IMR-90 (cell line): Measurements from ENCODE around the gene MYO7B. TPM values are rescaled to one million over a fixed set of nuclear protein-coding genes. Genes with fewer than 3 reads are reported as not detected.

ENCODE experiments used
- ATAC-seq: fragments of 200-7000 bp; cut with Tn5 transposase; 2 replicates; pipeline ENCODE4 v1.9.1; 2020; ENCODE audit warnings: low read depth, mild to moderate bottlenecking, moderate library complexity
- BruUV-seq: library from RNA; stranded (reverse); fragments of 400-500 nt; replicated peaks from 2 replicates; lab custom pipeline; 2021; lab: Mats Ljungman, UMichigan
- CTCF ChIA-PET: fragments of 300-600 bp; formaldehyde crosslinking; extraction: SDS; loops from one replicate; lab custom pipeline; 2021; ENCODE audit warnings: antibody characterized with exemption; lab: Yijun Ruan, JAX
- POLR2A ChIA-PET: fragments of 300-600 bp; sonication (Branson Sonifier 250); formaldehyde crosslinking; loops from one replicate; lab custom pipeline; 2022; ENCODE audit warnings: antibody characterized with exemption; ENCODE audit not compliant: unreplicated experiment; lab: Charles Lee
- DNase-seq: peaks from one replicate; pipeline ENCODE4 v3.0.0; 2013
- H2AFZ ChIP-seq: replicated peaks from 2 replicates; pipeline ENCODE3; 2013; ENCODE audit warnings: low read length, mild to moderate bottlenecking; ENCODE audit not compliant: poor library complexity
- H2AK5ac ChIP-seq: 2 replicates; pipeline ENCODE4 v1.6.1; 2013; ENCODE audit warnings: low read depth, low read length, inconsistent platforms
- H2AK9ac ChIP-seq: replicated peaks from 2 replicates; pipeline ENCODE3; 2013; ENCODE audit warnings: mild to moderate bottlenecking, low read depth, low read length, moderate library complexity; ENCODE audit not compliant: poor library complexity
- H2BK120ac ChIP-seq: 2 replicates; pipeline ENCODE4 v1.6.1; 2013; ENCODE audit warnings: low read depth, low read length, inconsistent platforms
- H2BK15ac ChIP-seq: 3 replicates; pipeline ENCODE4 v1.6.1; 2013; ENCODE audit warnings: low read depth, low read length, inconsistent platforms
- H2BK20ac ChIP-seq: 2 replicates; pipeline ENCODE4 v1.6.1; 2013; ENCODE audit warnings: low read depth, mild to moderate bottlenecking, inconsistent platforms, low read length, moderate library complexity
- H2BK5ac ChIP-seq: 2 replicates; pipeline ENCODE4 v1.6.1; 2013; ENCODE audit warnings: mild to moderate bottlenecking, low read depth, low read length, inconsistent platforms; ENCODE audit not compliant: poor library complexity, severe bottlenecking
- H3K14ac ChIP-seq: replicated peaks from 2 replicates; pipeline ENCODE4 v1.6.1; 2013; ENCODE audit warnings: low read depth, low read length, inconsistent platforms
- H3K18ac ChIP-seq: 2 replicates; pipeline ENCODE4 v1.6.1; 2013; ENCODE audit warnings: low read depth, low read length, control low read depth
- H3K23ac ChIP-seq: 2 replicates; pipeline ENCODE4 v1.6.1; 2013; ENCODE audit warnings: low read depth, low read length, inconsistent platforms
- H3K27ac ChIP-seq: 2 replicates; pipeline ENCODE4 v1.5.1; 2013; ENCODE audit warnings: mild to moderate bottlenecking, control low read depth, low read length; ENCODE audit not compliant: insufficient read depth
- H3K27me3 ChIP-seq: 2 replicates; pipeline ENCODE4 v1.6.1; 2013; ENCODE audit warnings: low read length; ENCODE audit not compliant: control insufficient read depth, insufficient read depth
- H3K36me3 ChIP-seq: 2 replicates; pipeline ENCODE4 v1.6.1; 2013; ENCODE audit warnings: low read length, mixed read lengths; ENCODE audit not compliant: control insufficient read depth, insufficient read depth
- H3K4ac ChIP-seq: 2 replicates; pipeline ENCODE4 v1.6.1; 2013; ENCODE audit warnings: low read depth, low read length, inconsistent platforms
- H3K4me1 ChIP-seq: 2 replicates; pipeline ENCODE4 v1.6.1; 2013; ENCODE audit warnings: low read length, mixed read lengths; ENCODE audit not compliant: control insufficient read depth, insufficient read depth
- H3K4me2 ChIP-seq: 2 replicates; pipeline ENCODE4 v1.6.1; 2013; ENCODE audit warnings: low read depth, mild to moderate bottlenecking, control low read depth, low read length, moderate library complexity
- H3K4me3 ChIP-seq: 2 replicates; pipeline ENCODE4 v1.5.1; 2013; ENCODE audit warnings: low read depth, mild to moderate bottlenecking, control low read depth, low read length, moderate library complexity; ENCODE audit not compliant: insufficient read depth
- H3K56ac ChIP-seq: 2 replicates; pipeline ENCODE4 v1.6.1; 2013; ENCODE audit warnings: low read length, inconsistent platforms; ENCODE audit not compliant: insufficient read depth; ENCODE audit errors: extremely low read depth
- H3K79me1 ChIP-seq, 2 experiments: 2 replicates each; pipeline ENCODE4 v1.6.1; 2013; ENCODE audit warnings: low read length in 2 of 2, inconsistent platforms in 1 of 2, low read depth in 1 of 2
- H3K9ac ChIP-seq: 2 replicates; pipeline ENCODE4 v1.6.1; 2013; ENCODE audit warnings: low read depth, low read length, control low read depth
- H3K9me1 ChIP-seq: 2 replicates; pipeline ENCODE4 v1.6.1; 2013; ENCODE audit warnings: low read length, inconsistent platforms; ENCODE audit not compliant: insufficient read depth
- H3K9me3 ChIP-seq: 2 replicates; pipeline ENCODE4 v1.6.1; 2013; ENCODE audit warnings: low read length; ENCODE audit not compliant: control insufficient read depth, insufficient read depth
- H4K20me1 ChIP-seq: 2 replicates; pipeline ENCODE4 v1.6.1; 2013; ENCODE audit warnings: low read length, inconsistent platforms; ENCODE audit not compliant: insufficient read depth
- H4K5ac ChIP-seq: 2 replicates; pipeline ENCODE4 v1.6.1; 2013; ENCODE audit warnings: mild to moderate bottlenecking, low read depth, low read length, control low read depth
- H4K8ac ChIP-seq, 2 experiments: 2 replicates each; pipeline ENCODE4 v1.6.1; 2013; ENCODE audit warnings: low read depth in 2 of 2, low read length in 2 of 2, control low read depth in 1 of 2, inconsistent platforms in 1 of 2
- H4K91ac ChIP-seq: 2 replicates; pipeline ENCODE4 v1.6.1; 2013; ENCODE audit warnings: low read depth, low read length, inconsistent platforms; ENCODE audit not compliant: insufficient read depth
- CEBPB ChIP-seq: IDR thresholded peaks from 2 replicates; pipeline ENCODE4 v1.6.1; 2012; ENCODE audit warnings: low read depth, low read length, improper control_type of control experiment
- CTCF ChIP-seq: conservative IDR thresholded peaks from 2 replicates; pipeline ENCODE4 v1.5.1; 2012; ENCODE audit warnings: mild to moderate bottlenecking, low read depth, low read length, improper control_type of control experiment
- MAFK ChIP-seq: IDR thresholded peaks from 2 replicates; pipeline ENCODE4 v1.6.1; 2012; ENCODE audit warnings: low read depth, low read length, improper control_type of control experiment
- MAZ ChIP-seq: IDR thresholded peaks from 2 replicates; pipeline ENCODE4 v1.6.1; 2012; ENCODE audit warnings: low read depth, mild to moderate bottlenecking, low read length, improper control_type of control experiment, moderate library complexity, borderline replicate concordance
- MXI1 ChIP-seq: IDR thresholded peaks from 2 replicates; pipeline ENCODE4 v1.6.1; 2012; ENCODE audit warnings: low read depth, mild to moderate bottlenecking, low read length, moderate library complexity, borderline replicate concordance
- POLR2A ChIP-seq: IDR thresholded peaks from 2 replicates; pipeline ENCODE4 v1.6.1; 2012; ENCODE audit warnings: mild to moderate bottlenecking, low read depth, low read length
- RAD21 ChIP-seq: IDR thresholded peaks from 2 replicates; pipeline ENCODE4 v1.6.1; 2012; ENCODE audit warnings: low read length, improper control_type of control experiment
- RCOR1 ChIP-seq: IDR thresholded peaks from 2 replicates; pipeline ENCODE4 v1.6.1; 2012; ENCODE audit warnings: mild to moderate bottlenecking, low read length, improper control_type of control experiment; ENCODE audit not compliant: insufficient replicate concordance
- RFX5 ChIP-seq: IDR thresholded peaks from 2 replicates; pipeline ENCODE4 v1.8.0; 2012; ENCODE audit warnings: low read depth, mild to moderate bottlenecking, low read length, moderate library complexity
- USF2 ChIP-seq: fragments of 150-350 bp; IDR thresholded peaks from 2 replicates; pipeline ENCODE4 v1.6.1; 2017; ENCODE audit warnings: mild to moderate bottlenecking, antibody characterized with exemption, low read length, low read depth
- WGBS, 2 experiments: methylation state at CpG; one replicate each; pipeline versions ENCODE4 v1.1.5 to v1.1.7; 2013; ENCODE audit warnings: missing lambda C conversion rate in 2 of 2; ENCODE audit not compliant: insufficient read length in 1 of 2; ENCODE audit errors: extremely low coverage in 2 of 2; 5-methylcytosine and 5-hydroxymethylcytosine counted together
- dilution Hi-C: fragments of 300-500 bp; cut with HindIII; formaldehyde crosslinking; loops from one replicate; pipeline ENCODE4 v1.14.3; 2018; ENCODE audit warnings: low sequenced_read_pairs; ENCODE audit not compliant: unreplicated experiment
- in situ Hi-C: fragments of 300-500 bp; cut with MboI; formaldehyde crosslinking; loops from 3 replicates; pipeline ENCODE4 v1.14.3; 2019; ENCODE audit warnings: low sequenced_read_pairs, inconsistent platforms, mixed read lengths
- intact Hi-C: fragments of 100-400 bp; cut with micrococcal nuclease; formaldehyde crosslinking; loops from 2 replicates; pipeline ENCODE4 v1.10.0; 2022
- polyA plus RNA-seq, 3 experiments: library from polyadenylated mRNA; depleted of rRNA; stranded (reverse); fragments of >200 nt; gene quantifications; 2 replicates each; pipeline ENCODE4 v1.2.3, GENCODE V29; 2012; ENCODE audit warnings: low replicate concordance in 1 of 3
- total RNA-seq: library from RNA; depleted of rRNA; stranded (reverse); fragments of >200 nt; gene quantifications from 2 replicates; pipeline ENCODE4 v1.2.3, GENCODE V29; 2012

Gene MYO7B
- total and polyA plus RNA-seq, 2 of the 4 experiments (the other 2 are of a cell fraction): 0.18 to 0.46 TPM

- Histone ChIP-seq H3K27me3 (peaks cover 23% of the 10 kb centered on the region), H3K9me3 (peaks cover 6% of the 10 kb centered on the region; the same call in 1 of the 2 replicates), H3K56ac (no peak overlapping the region), H3K9ac (no peak overlapping the region), H3K4me3 (no peak overlapping the region), H2BK5ac (no peak overlapping the region), H4K91ac (no peak overlapping the region), H3K36me3 (no peaks in the 10 kb centered on the region), H3K18ac (no peak overlapping the region), H3K4me2 (no peak overlapping the region), H2BK15ac (no peak overlapping the region), H2AK9ac (no peak overlapping the region), H3K27ac (no peak overlapping the region), H3K14ac (no peak overlapping the region), H2AFZ (no peak overlapping the region), H3K23ac (no peak overlapping the region), H3K9me1 (no peaks in the 10 kb centered on the region), H4K20me1 (no peaks in the 10 kb centered on the region), H2BK120ac (no peak overlapping the region), H3K79me1 (no peaks in the 10 kb centered on the region), H4K5ac (no peak overlapping the region), H2AK5ac (no peak overlapping the region), H3K4ac (no peak overlapping the region), H2BK20ac (no peak overlapping the region), H3K4me1 (no peaks in the 10 kb centered on the region), H4K8ac (no peak overlapping the region)
- dilution Hi-C loops: no loop called here
- CTCF ChIA-PET: interaction anchor here (1.0 kb wide), 1 partner anchor 24 kb away, joined by 3 read pairs; no protein-coding TSS in a partner anchor
- in situ Hi-C loops: no loop called here
- TF ChIP-seq POLR2A (no peak), CTCF (no peak), MAZ (no peak), RCOR1 (no peak), MAFK (no peak), USF2 (no peak), CEBPB (no peak), MXI1 (no peak), RAD21 (no peak), RFX5 (no peak)
- intact Hi-C loops: no loop called here
- no peak for DNase-seq
- BruUV-seq: no TSS peak
- ATAC-seq: no peak
- WGBS, 2 experiments: 100% methylated on average over 2 of the region's 8 CpGs; no CpG with 5 or more reads in 1 of the 2 experiments
- POLR2A ChIA-PET: no interaction called here
Measured at GRCh38 chr2:127561371-127561770, 25.9 kb downstream of the MYO7B start.
